ENCODE measurements around the gene VAV1. TPM values are rescaled to one million over a fixed set of nuclear protein-coding genes. Genes with fewer than 3 reads are reported as not detected.

VAV1 gene
- total and polyA plus RNA-seq, 2 of the 13 experiments (the other 11 are each of a cell fraction or from before 2014, with no cell fraction given), result not detected

- TF ChIP-seq TBX3 (IDR thresholded peaks at IDR 0.05; ENCODE audit: borderline replicate concordance) (no peak), FOXK2 (IDR thresholded peaks at IDR 0.05) (no peak; the same call in 1 of the 2 replicates), ZNF646 (CRISPR knock-in tag; IDR thresholded peaks at IDR 0.05) (no peak), MIER3 (CRISPR knock-in tag; IDR thresholded peaks at IDR 0.05; ENCODE audit: borderline replicate concordance) (no peak; the same call in 1 of the 2 replicates), ZNF678 (CRISPR knock-in tag; IDR thresholded peaks at IDR 0.05) (no peak), GFI1 (CRISPR knock-in tag; IDR thresholded peaks at IDR 0.05; ENCODE audit: borderline replicate concordance) (no peak), ZBTB33 (CRISPR knock-in tag; IDR thresholded peaks at IDR 0.05) (no peak), CBFB (CRISPR knock-in tag; IDR thresholded peaks at IDR 0.05) (no peak), ZNF431 (CRISPR knock-in tag; IDR thresholded peaks at IDR 0.05; ENCODE audit: borderline replicate concordance, low read depth) (no peak), SP1 (IDR thresholded peaks at IDR 0.05) (no peak), SP1 (CRISPR knock-in tag; IDR thresholded peaks at IDR 0.05) (no peak), ARHGAP35 (CRISPR knock-in tag; IDR thresholded peaks at IDR 0.05; ENCODE audit: borderline replicate concordance) (no peak), ZNF75D (CRISPR knock-in tag; IDR thresholded peaks at IDR 0.05; ENCODE audit: borderline replicate concordance) (no peak), TFE3 (CRISPR knock-in tag; IDR thresholded peaks at IDR 0.05) (no peak; the same call in 1 of the 2 replicates), ZEB1 (IDR thresholded peaks at IDR 0.05; ENCODE audit: insufficient replicate concordance, low read depth) (no peak), HOXA7 (CRISPR knock-in tag; IDR thresholded peaks at IDR 0.05) (no peak), NR2F2 (IDR thresholded peaks at IDR 0.05; ENCODE audit: borderline replicate concordance, low read depth) (peak; percentile 88), ZSCAN21 (CRISPR knock-in tag; IDR thresholded peaks at IDR 0.05; ENCODE audit: borderline replicate concordance) (no peak), ZNF333 (CRISPR knock-in tag; IDR thresholded peaks at IDR 0.05; ENCODE audit: borderline replicate concordance) (0 out of 2 replicates have a peak, but pooled peaks have one; percentile 17), KDM5A (IDR thresholded peaks at IDR 0.05; ENCODE audit: borderline replicate concordance, low read length) (0 out of 2 replicates have a peak, but pooled peaks have one; percentile 38)
These were observed 34.4 kb upstream of the VAV1 start (continued) for GRCh38 chr19:6737873-6738786.
